Panc1 (cell line): ENCODE measurements around the gene CTDSP2. TPM values are rescaled to one million over a fixed set of nuclear protein-coding genes. Genes with fewer than 3 reads are reported as not detected.

Experiments
- ATAC-seq: fragments of 200-7000 bp; cut with Tn5 transposase; 2 replicates; pipeline ENCODE4 v1.9.1; 2020; ENCODE audit warnings: mild to moderate bottlenecking, moderate library complexity
- BruUV-seq: library from RNA; stranded (reverse); fragments of 400-500 nt; replicated peaks from 2 replicates; lab custom pipeline; 2021; lab: Mats Ljungman, UMichigan
- CTCF ChIA-PET: fragments of 300-600 bp; sonication (Branson Sonifier 250); formaldehyde crosslinking; loops from one replicate; lab custom pipeline; 2022; ENCODE audit warnings: antibody characterized with exemption; lab: Charles Lee
- POLR2A ChIA-PET: fragments of 300-600 bp; sonication (Branson Sonifier 250); formaldehyde crosslinking; loops from one replicate; lab custom pipeline; 2022; ENCODE audit warnings: antibody characterized with exemption; lab: Charles Lee
- DNase-seq: peaks from one replicate; pipeline ENCODE4 v3.0.0-alpha.2; 2010; ENCODE audit warnings: low read depth, low spot score
- H3K27ac ChIP-seq: 2 replicates; pipeline ENCODE4 v1.5.1; 2011; ENCODE audit warnings: mild to moderate bottlenecking, low read length, inconsistent platforms
- H3K27me3 ChIP-seq: fragments of 200-500 bp; sonication (Bioruptor generic); 2 replicates; pipeline ENCODE4 v1.6.0; 2014; ENCODE audit warnings: low read length, inconsistent platforms; ENCODE audit not compliant: control insufficient read depth, insufficient read depth
- H3K36me3 ChIP-seq: fragments of 200-500 bp; sonication (Bioruptor generic); 2 replicates; pipeline ENCODE4 v1.5.1; 2014; ENCODE audit warnings: inconsistent platforms, mild to moderate bottlenecking, low read length, moderate library complexity; ENCODE audit not compliant: control insufficient read depth, insufficient read depth
- H3K4me1 ChIP-seq: 2 replicates; pipeline ENCODE4 v1.5.1; 2011; ENCODE audit warnings: inconsistent platforms, mild to moderate bottlenecking, low read length, moderate library complexity; ENCODE audit not compliant: control insufficient read depth, insufficient read depth
- H3K4me3 ChIP-seq, 2 experiments: 2 replicates each; pipeline ENCODE4 v1.5.1; 2011 to 2012; ENCODE audit warnings: low read depth in 2 of 2, low read length in 2 of 2, mild to moderate bottlenecking in 2 of 2, inconsistent platforms in 1 of 2, moderate library complexity in 1 of 2
- H3K9me3 ChIP-seq: fragments of 200-500 bp; sonication (Bioruptor generic); 2 replicates; pipeline ENCODE4 v1.5.1; 2014; ENCODE audit warnings: low read depth, mild to moderate bottlenecking, inconsistent platforms, low read length, moderate library complexity; ENCODE audit not compliant: control insufficient read depth, insufficient read depth
- CTCF ChIP-seq: fragments of 450-650 bp; IDR thresholded peaks from 2 replicates; pipeline ENCODE4 v1.5.1; 2017; ENCODE audit warnings: mild to moderate bottlenecking
- POLR2AphosphoS5 ChIP-seq: IDR thresholded peaks from 2 replicates; pipeline ENCODE4 v1.6.1; 2012; ENCODE audit warnings: mild to moderate bottlenecking, low read depth, low read length, moderate library complexity
- REST ChIP-seq, 2 experiments: IDR thresholded peaks; 2 replicates each; pipeline ENCODE4 v1.6.1; 2011 to 2012; ENCODE audit warnings: low read depth in 2 of 2, control low read depth in 1 of 2, low read length in 1 of 2, mild to moderate bottlenecking in 1 of 2, moderate library complexity in 1 of 2; ENCODE audit not compliant: insufficient read depth in 1 of 2
- SIN3A ChIP-seq: IDR thresholded peaks from 2 replicates; pipeline ENCODE4 v1.6.1; 2012; ENCODE audit warnings: low read depth, mild to moderate bottlenecking, low read length, moderate library complexity, borderline replicate concordance; ENCODE audit not compliant: insufficient read depth
- TCF7L2 ChIP-seq: IDR thresholded peaks from 2 replicates; pipeline ENCODE4 v1.6.1; 2011; ENCODE audit warnings: mild to moderate bottlenecking, low read depth, low read length, inconsistent platforms
- in situ Hi-C: cut with HindIII; loops from 2 replicates; pipeline ENCODE4 v1.10.0; 2016; ENCODE audit warnings: low sequenced_read_pairs, low pct_unique_long_range_greater_than_20kb
- intact Hi-C: fragments of 100-400 bp; cut with micrococcal nuclease; formaldehyde crosslinking; loops from one replicate; pipeline ENCODE4 v1.10.0; 2022; ENCODE audit not compliant: unreplicated experiment
- total RNA-seq: library from RNA; stranded (reverse); gene quantifications from one replicate; pipeline ENCODE4 v1.2.1, GENCODE V29; 2021; ENCODE audit not compliant: unreplicated experiment

Gene CTDSP2
- total RNA-seq, 1 experiment from 2014 or later: 120 TPM

GRCh38 chr12:57892232-57892972 lies 45.9 kb upstream of the CTDSP2 start:
- no peaks in the 10 kb centered on the region for H3K27me3 ChIP-seq
- in situ Hi-C loops (no loop called here), intact Hi-C loops (no loop called here)
- CTCF ChIA-PET: no interaction called here
- H3K27ac ChIP-seq: peak overlapping the region; percentile 97
- BruUV-seq: no TSS peak
- POLR2A ChIA-PET: interaction anchor here (1.4 kb wide), 1 partner anchor 46 kb away, joined by 12 read pairs; the partner anchor contains the start of gene CTDSP2
- TF ChIP-seq TCF7L2: no peak
- TF ChIP-seq SIN3A: no peak
- TF ChIP-seq CTCF: no peak
- no peak for TF ChIP-seq POLR2AphosphoS5
- no peak for TF ChIP-seq REST (IDR thresholded peaks at IDR 0.05; ENCODE audit: insufficient read depth in 1 of 2, low read depth in 2 of 2, low read length in 1 of 2)
- no peak for ATAC-seq
- no peaks in the 10 kb centered on the region for H3K9me3 ChIP-seq
- no peaks in the 10 kb centered on the region for H3K36me3 ChIP-seq
- H3K4me1 ChIP-seq: peaks cover 77% of the 10 kb centered on the region
- no peak for DNase-seq
- no peak overlapping the region for H3K4me3 ChIP-seq

- CTCF ChIA-PET: no interaction called here
- intact Hi-C loops: no loop called here
- TF ChIP-seq POLR2AphosphoS5 (no peak), CTCF (no peak), SIN3A (no peak), TCF7L2 (no peak), REST (IDR thresholded peaks at IDR 0.05; ENCODE audit: insufficient read depth in 1 of 2, low read depth in 2 of 2, low read length in 1 of 2) (no peak)
- ATAC-seq (no peak), DNase-seq (no peak)
- Histone ChIP-seq H3K4me3 (no peak overlapping the region), H3K27ac (peak overlapping the region; percentile 97; the same call in 1 of the 2 replicates), H3K4me1 (peaks cover 82% of the 10 kb centered on the region), H3K36me3 (no peaks in the 10 kb centered on the region), H3K27me3 (no peaks in the 10 kb centered on the region), H3K9me3 (no peaks in the 10 kb centered on the region)
- POLR2A ChIA-PET: no interaction called here
- no TSS peak for BruUV-seq
- in situ Hi-C loops: no loop called here
These were observed 45.2 kb upstream of the CTDSP2 start for GRCh38 chr12:57891542-57892228.
